NCI-H187 (cell line): ENCODE data around the gene MBTD1.
A peak's percentile ranks its signal among the peaks of the same experiment; 100 is the strongest.
"Not testable (repeated sequence)": the region's sequence is repeated elsewhere in the genome, so short reads cannot be mapped to it uniquely, and the experiment has no call there.

Experiments
- DNase-seq, 2 experiments: peaks; one replicate each; lab custom pipeline; 2025; lab: John Stamatoyannopoulos, UW

MBTD1 gene

GRCh38 chr17:51259564-51260236 is at the start of gene MBTD1:
Gene MBTD1 (minus strand): TSS chr17:51260049. CDS start chr17:51225161, 34,888 bp downstream.
- peak in 1 of 2 experiments; percentile 84 for DNase-seq

GRCh38 chr17:51305182-51305581 is 45.3 kb upstream of the MBTD1 start:
- no peak for DNase-seq

- DNase-seq: no peak
Measured at GRCh38 chr17:51299859-51300258, 40.0 kb upstream of the MBTD1 start.

- no peak for DNase-seq
Measured at GRCh38 chr17:51298508-51299371, 38.9 kb upstream of the MBTD1 start.

GRCh38 chr17:51294338-51294737 is 34.5 kb upstream of the MBTD1 start:
- DNase-seq: not testable (repeated sequence)

GRCh38 chr17:51289696-51290111 is 29.9 kb upstream of the MBTD1 start:
- no peak for DNase-seq

- no peak for DNase-seq
Measured at GRCh38 chr17:51287412-51287811, 27.6 kb upstream of the MBTD1 start.

GRCh38 chr17:51279183-51279582 is 19.3 kb upstream of the MBTD1 start:
- no peak for DNase-seq

GRCh38 chr17:51275381-51275780 is 15.5 kb upstream of the MBTD1 start:
- DNase-seq: no peak

GRCh38 chr17:51272812-51273211 is 13.0 kb upstream of the MBTD1 start:
- DNase-seq: no peak

- no peak for DNase-seq
Measured at GRCh38 chr17:51270636-51271035, 10.8 kb upstream of the MBTD1 start.

- DNase-seq: no peak
Measured at GRCh38 chr17:51269991-51270390, 10.1 kb upstream of the MBTD1 start.

GRCh38 chr17:51264466-51264865 is 4.6 kb upstream of the MBTD1 start:
- not testable (repeated sequence) for DNase-seq

- no peak for DNase-seq
Measured at GRCh38 chr17:51263006-51263405, 3.2 kb upstream of the MBTD1 start.

- DNase-seq: no peak
Measured at GRCh38 chr17:51261024-51261963, 1.4 kb upstream of the MBTD1 start.

GRCh38 chr17:51260237-51261023 is 581 bp upstream of the MBTD1 start, which contains the start of gene UTP18:
Gene UTP18 (plus strand): TSS chr17:51260546. CDS start chr17:51260585, 39 bp downstream.
- DNase-seq: peak; percentile 94

GRCh38 chr17:51258756-51259563 is 889 bp downstream of the MBTD1 start:
- DNase-seq: no peak

- DNase-seq: no peak
Measured at GRCh38 chr17:51257150-51258081, 2.4 kb downstream of the MBTD1 start.

- DNase-seq: no peak
Measured at GRCh38 chr17:51256101-51256500, 3.7 kb downstream of the MBTD1 start.
